Measurements from ENCODE around the gene MYO1G.

MYO1G gene

GRCh38 chr7:44980393-44981034, 1.7 kb upstream of the MYO1G start:
- peak; percentile 89 for DNase-seq

GRCh38 chr7:44979481-44980392, 922 bp upstream of the MYO1G start:
- no peak for DNase-seq

- DNase-seq, result no peak
These were observed 868 bp downstream of the MYO1G start for GRCh38 chr7:44977959-44978335.

- DNase-seq, result peak; percentile 78
These were observed 1.4 kb downstream of the MYO1G start for GRCh38 chr7:44977304-44977958.

GRCh38 chr7:44976746-44977196, 2.0 kb downstream of the MYO1G start:
- DNase-seq, result no peak

- no peak for DNase-seq
These were observed 2.6 kb downstream of the MYO1G start for GRCh38 chr7:44976040-44976745.

GRCh38 chr7:44975331-44976039, 3.3 kb downstream of the MYO1G start:
- DNase-seq, result no peak

GRCh38 chr7:44974549-44974948, 4.3 kb downstream of the MYO1G start:
- no peak for DNase-seq

- peak; percentile 31 for DNase-seq
These were observed 5.0 kb downstream of the MYO1G start for GRCh38 chr7:44973610-44974401.

- no peak for DNase-seq
These were observed 6.3 kb downstream of the MYO1G start for GRCh38 chr7:44972562-44972961.

- DNase-seq, result no peak
These were observed 6.8 kb downstream of the MYO1G start for GRCh38 chr7:44971902-44972441.

GRCh38 chr7:44971188-44971901, 7.5 kb downstream of the MYO1G start:
- DNase-seq, result no peak

- no peak for DNase-seq
These were observed 8.2 kb downstream of the MYO1G start for GRCh38 chr7:44970523-44971051.

GRCh38 chr7:44969701-44970522, 8.9 kb downstream of the MYO1G start:
- no peak for DNase-seq

GRCh38 chr7:44969049-44969700, 9.6 kb downstream of the MYO1G start:
- no peak for DNase-seq

- no peak for DNase-seq
These were observed 11.0 kb downstream of the MYO1G start for GRCh38 chr7:44967571-44968446.

- no peak for DNase-seq
These were observed 11.9 kb downstream of the MYO1G start for GRCh38 chr7:44966731-44967538.

All from stimulated activated naive CD4-positive, alpha-beta T cell treated with Interleukin-2 at 50 U/mL for 16 hours (primary cell).